Epithelial cell of prostate (primary cell): ENCODE data around the gene SMS.
"Not testable (repeated sequence)": the region's sequence is repeated elsewhere in the genome, so short reads cannot be mapped to it uniquely, and the experiment has no call there.

Source experiments
- DNase-seq: peaks from one replicate; pipeline ENCODE4 v3.0.0-alpha.2; 2011; ENCODE audit warnings: low read depth, low spot score
- H3K27ac ChIP-seq: fragments of 450-650 bp; 2 replicates; pipeline ENCODE4 v1.5.1; 2017; ENCODE audit warnings: mild to moderate bottlenecking

The SMS gene

GRCh38 chrX:21948897-21949578 lies 8.5 kb downstream of the SMS start:
- no peak for DNase-seq
- no peak overlapping the region for H3K27ac ChIP-seq

DNA sequence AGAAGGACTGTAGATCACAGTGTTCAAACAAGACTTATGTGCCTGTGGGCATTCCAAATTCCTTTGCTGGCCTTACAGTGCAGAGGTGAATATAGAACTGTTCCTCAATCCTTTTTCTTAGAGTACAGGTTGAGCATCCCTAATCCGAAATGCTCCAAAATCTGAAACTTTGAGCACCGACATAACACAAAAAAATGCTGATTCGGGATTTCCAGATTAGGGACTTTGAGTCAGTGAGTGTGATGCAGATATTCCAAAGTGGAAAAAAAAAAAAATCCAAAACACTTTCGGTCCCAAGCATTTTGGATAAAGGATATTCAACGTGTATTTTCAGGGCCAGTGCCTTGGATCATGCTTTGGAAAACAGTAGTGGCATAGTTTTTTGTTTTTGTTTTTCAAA lies 9.2 kb downstream of the SMS start:
- no peak overlapping the region for H3K27ac ChIP-seq
- DNase-seq, result no peak

GRCh38 chrX:21950557-21950956 lies 10.0 kb downstream of the SMS start:
- not testable (repeated sequence) for DNase-seq

DNA sequence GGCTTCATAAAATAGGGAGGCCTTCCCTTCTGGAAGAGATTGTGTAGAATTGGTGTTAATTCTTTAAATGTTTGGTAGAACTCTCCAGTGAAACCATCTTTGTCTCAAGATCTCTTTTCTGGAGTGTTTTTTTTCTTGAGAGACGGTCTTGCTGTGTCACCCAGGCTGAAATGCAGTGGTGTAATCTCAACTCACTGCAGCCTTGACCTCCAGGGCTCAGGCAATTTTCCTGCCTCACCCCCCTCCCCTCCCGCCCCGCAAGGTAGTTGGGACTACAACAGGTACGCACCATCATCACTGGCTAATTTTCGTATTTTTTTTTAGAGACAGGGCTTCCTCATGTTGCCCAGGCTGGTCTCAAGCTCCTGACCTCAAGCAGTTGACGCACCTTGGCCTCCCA lies 12.1 kb downstream of the SMS start:
- DNase-seq, result no peak
- H3K27ac ChIP-seq, result no peak overlapping the region

More at GRCh38 chrX:21950557-21950956, 10.0 kb downstream of the SMS start:
- H3K27ac ChIP-seq, result not testable (repeated sequence)

DNA sequence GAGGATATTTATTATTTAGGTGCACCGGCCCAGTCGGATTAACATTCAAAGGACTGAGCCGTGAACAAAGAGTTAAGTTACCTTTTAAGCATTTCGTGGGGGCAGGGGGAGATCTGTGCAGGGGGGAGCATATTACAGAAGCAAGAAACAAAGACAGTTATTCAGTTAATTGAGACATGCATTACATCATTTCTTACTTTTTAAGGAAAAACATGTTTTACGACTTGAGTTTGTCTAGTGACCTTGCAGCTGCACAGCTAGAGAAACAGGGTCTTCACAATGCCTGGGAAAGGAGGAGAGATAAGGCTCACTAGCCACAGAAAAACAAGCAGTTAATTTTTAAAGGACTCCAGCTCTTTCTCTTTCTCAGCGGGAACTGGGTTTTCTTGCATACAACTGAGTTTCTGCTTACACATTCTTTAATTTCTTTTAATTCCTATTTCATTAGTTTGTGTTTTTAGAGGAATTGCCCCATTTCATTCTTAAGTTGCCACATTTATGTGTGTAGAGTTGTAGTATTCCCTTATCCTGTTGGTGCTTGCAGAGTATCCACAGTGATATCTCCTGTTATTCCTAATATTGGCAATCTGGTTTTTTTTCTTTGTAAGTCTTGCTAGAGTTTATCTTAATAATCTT lies 12.8 kb downstream of the SMS start:
- not testable (repeated sequence) for H3K27ac ChIP-seq, DNase-seq

GRCh38 chrX:21955403-21956189 lies 15.1 kb downstream of the SMS start:
- DNase-seq, result no peak
- no peak overlapping the region for H3K27ac ChIP-seq

DNA sequence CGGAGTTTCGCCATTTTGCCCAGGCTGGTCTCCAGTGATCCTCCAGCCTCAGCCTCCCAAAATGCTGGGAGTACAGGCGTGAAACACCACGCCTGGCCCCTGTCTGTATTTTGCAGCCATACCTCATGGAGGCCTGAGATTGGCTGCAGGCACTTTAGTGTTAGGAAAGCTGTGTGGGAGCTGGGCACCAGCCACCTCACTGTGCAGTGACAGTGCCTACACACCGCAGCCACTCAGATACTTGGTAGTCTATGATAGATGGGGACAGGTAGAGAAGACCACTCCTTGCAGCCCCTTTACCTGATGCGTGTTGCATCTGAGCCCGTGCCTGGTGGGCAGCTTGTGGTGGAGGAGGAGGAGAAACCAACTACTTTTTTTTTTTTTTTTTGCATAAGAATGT lies 16.3 kb downstream of the SMS start:
- H3K27ac ChIP-seq, result no peak overlapping the region
- DNase-seq, result no peak

DNA sequence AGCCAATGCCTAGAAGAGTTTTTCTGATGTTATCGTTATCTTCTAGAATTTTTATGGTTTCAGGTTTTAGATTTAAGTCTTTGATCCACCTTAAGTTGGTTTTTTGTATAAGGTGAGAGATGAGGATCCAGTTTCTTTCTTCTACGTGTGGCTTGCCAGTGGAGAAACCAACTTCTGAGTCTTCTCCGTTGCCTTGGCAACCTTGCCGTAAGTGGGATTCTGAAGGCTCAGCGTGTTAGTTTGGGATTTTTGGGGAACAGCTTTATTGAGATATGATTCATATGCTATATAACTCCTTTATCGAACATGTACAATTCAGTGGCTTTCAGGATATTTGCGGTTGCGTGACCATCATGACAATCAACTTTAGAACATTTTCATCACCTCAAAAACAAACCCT lies 17.7 kb downstream of the SMS start:
- no peak overlapping the region for H3K27ac ChIP-seq
- DNase-seq, result no peak

- no peak overlapping the region for H3K27ac ChIP-seq
- DNase-seq, result no peak
Observed at GRCh38 chrX:21958916-21959315, 18.4 kb downstream of the SMS start.

GRCh38 chrX:21959362-21960051 lies 19.0 kb downstream of the SMS start:
- no peak overlapping the region for H3K27ac ChIP-seq
- DNase-seq, result no peak

DNA sequence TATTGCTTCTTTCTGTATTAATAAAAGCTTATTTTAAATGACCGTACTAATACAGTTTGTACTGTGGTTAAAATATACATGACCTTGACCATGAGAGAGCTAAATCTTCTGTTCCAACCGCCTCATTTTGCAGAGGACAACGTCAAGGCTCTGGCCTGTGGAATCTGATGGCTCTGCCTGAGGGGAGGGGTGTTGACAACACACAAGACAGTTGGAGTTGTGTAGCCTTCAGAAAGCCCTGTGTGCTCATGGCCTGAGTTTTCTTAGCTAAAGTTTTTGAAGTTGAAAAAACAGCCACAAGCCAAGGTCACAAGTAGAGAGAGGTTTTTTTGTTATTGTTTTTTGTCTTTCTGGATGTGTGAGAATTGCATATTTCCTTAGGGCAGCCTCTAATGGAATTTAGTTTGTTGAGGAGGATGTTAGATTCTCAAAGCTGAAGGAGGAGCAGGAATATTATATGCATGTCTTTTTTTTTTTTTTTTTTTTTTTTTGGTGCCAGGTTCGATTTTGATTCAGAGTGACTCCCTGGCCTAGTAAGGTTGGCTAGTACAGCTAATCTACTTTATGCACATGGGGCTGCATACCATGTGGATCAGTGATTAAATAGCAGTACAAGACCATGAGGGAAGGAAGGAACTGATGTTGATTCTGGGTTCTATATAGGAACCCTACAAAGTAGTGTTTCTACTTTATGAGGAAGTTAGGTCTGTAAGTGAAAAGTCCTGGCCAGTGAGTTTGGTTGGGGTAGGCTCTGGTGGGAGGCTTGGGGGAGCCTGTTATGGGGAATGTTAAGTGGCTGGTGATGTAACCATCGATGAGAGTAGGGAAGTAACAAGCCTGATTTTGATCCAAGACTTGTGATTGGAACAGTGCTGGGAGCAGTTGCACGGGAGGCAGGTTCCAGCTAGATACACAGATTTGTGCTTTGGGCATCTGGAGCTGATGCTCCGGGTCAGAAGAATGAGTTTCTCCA lies 20.3 kb downstream of the SMS start:
- H3K27ac ChIP-seq, result no peak overlapping the region
- no peak for DNase-seq

GRCh38 chrX:21962361-21962760 lies 21.9 kb downstream of the SMS start:
- H3K27ac ChIP-seq, result no peak overlapping the region
- DNase-seq, result no peak

GRCh38 chrX:21963269-21963668 lies 22.8 kb downstream of the SMS start:
- no peak for DNase-seq
- H3K27ac ChIP-seq, result no peak overlapping the region

- no peak overlapping the region for H3K27ac ChIP-seq
- DNase-seq, result no peak
Observed at GRCh38 chrX:21963731-21964405, 23.4 kb downstream of the SMS start.

DNA sequence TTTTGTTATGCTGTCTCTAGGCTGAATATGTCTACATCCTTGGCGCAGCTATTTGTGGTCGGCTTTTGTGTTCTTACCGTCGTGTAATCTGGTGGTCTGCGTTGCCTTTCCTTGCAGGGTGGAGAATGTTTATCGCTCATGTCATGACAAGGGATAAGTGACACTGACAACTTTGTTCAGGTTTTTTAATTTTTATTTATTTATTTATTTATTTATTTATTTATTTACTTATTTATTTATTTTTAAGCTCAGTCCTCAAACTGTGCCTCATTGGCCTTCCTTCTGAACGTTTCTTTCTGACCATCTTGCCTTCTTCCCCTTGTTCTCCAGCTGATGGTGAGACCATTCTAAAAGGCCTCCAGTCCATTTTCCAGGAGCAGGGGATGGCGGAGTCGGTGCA lies 26.4 kb downstream of the SMS start:
- no peak for DNase-seq
- no peak overlapping the region for H3K27ac ChIP-seq

DNA sequence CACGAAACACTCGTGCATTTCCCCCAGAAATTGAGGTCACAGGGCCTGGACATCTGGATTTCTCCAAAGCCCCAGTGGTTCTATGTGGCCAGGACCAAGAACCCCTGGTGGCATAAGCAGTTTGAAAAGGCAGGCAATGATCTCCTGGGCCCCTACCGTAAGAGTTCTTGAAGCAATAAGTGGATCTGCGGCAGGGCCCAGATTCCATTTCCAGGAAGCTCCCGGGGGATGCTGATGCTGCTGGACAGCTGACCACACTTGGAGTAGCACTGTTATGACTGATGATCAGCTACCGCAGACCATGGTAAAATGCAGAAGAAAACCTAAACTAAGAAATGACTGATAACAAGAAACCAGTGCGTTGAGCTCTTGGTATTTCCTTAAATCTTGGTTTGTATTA lies 27.8 kb downstream of the SMS start:
- no peak overlapping the region for H3K27ac ChIP-seq
- DNase-seq, result no peak

DNA sequence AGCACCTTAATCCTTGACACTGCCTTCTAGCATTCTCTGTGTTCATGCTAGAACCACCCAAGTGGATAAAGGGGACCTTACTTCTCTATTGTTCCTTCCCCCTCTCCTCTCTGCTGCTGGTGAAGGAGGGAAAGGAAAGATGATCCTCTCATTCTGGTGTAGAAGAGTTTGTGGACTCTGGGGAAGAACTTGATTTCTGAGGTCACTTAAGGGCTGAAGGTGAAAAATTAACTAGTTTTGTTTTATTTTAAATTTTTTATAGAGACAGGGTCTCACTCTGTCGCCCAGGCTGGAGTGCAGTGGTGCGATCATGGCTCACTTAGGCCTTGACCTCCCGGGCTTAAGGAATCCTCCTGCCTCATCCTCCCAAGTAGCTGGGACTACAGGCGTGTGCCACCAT lies 29.8 kb downstream of the SMS start:
- no peak overlapping the region for H3K27ac ChIP-seq
- no peak for DNase-seq

- DNase-seq, result no peak
- peak overlapping the region; percentile 73 for H3K27ac ChIP-seq
Observed at GRCh38 chrX:21972046-21972445, 31.5 kb downstream of the SMS start.

DNA sequence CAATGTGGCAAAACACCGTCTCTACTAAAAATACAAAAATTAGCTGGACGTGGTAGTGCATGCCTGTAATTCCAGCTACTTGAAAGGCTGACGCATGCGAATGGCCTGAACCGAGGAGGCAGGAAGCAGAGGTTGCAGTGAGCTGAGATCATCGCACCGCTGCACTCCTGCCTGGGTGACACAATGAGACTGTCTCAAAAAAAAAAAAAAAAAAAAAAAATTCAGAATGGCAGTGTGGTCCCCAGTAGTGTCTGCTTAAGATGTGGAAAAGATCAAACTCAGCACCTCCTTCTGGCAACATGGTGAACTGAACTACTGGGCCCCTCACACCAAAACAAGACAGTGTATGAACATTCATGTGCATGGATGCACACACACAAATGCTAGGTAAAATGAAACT lies 32.2 kb downstream of the SMS start:
- peak overlapping the region; percentile 73 for H3K27ac ChIP-seq
- no peak for DNase-seq
